Esophagus squamous epithelium (tissue), 5 donors: ENCODE measurements around the gene HMGXB3. TPM values are rescaled to one million over a fixed set of nuclear protein-coding genes. Genes with fewer than 3 reads are reported as not detected.

Experiments
- DNase-seq: peaks from one replicate; lab custom pipeline; 2025; lab: John Stamatoyannopoulos, UW
- H3K27ac ChIP-seq, 4 donors: fragments of 200-600 bp; sonication (generic); one replicate each; pipeline ENCODE4 v1.5.1; 2016 to 2019; ENCODE audit warnings: mild to moderate bottlenecking in 1 of 4
- H3K27me3 ChIP-seq, 4 donors: fragments of 200-600 bp; sonication (generic); 1 replicate in 3 of 4; 2 replicates in 1 of 4; pipeline versions ENCODE4 v1.5.1 to v1.6.0; 2017 to 2021; ENCODE audit warnings: antibody characterized with exemption in 1 of 4
- H3K36me3 ChIP-seq, 3 donors: fragments of 200-600 bp; sonication (generic); one replicate each; pipeline ENCODE4 v1.5.1; 2016 to 2019
- H3K4me1 ChIP-seq, 3 donors: fragments of 200-600 bp; sonication (generic); one replicate each; pipeline ENCODE4 v1.5.1; 2017 to 2019
- H3K4me3 ChIP-seq, 4 donors: fragments of 200-600 bp; sonication (generic); 1 replicate in 3 of 4; 2 replicates in 1 of 4; pipeline ENCODE4 v1.5.1; 2016 to 2019; ENCODE audit warnings: mild to moderate bottlenecking in 2 of 4, moderate library complexity in 1 of 4
- H3K9me3 ChIP-seq, 3 donors: fragments of 200-600 bp; sonication (generic); one replicate each; pipeline ENCODE4 v1.5.1; 2016 to 2019
- POLR2A ChIP-seq, 4 donors: fragments of 450-650 bp; IDR thresholded peaks; one replicate each; pipeline ENCODE4 v1.6.1; 2017; ENCODE audit warnings: antibody characterized with exemption in 4 of 4, mild to moderate bottlenecking in 4 of 4, moderate library complexity in 3 of 4
- WGBS, 2 donors: methylation state at CpG; one replicate each; pipeline ENCODE4 v1.1.5; 2018; 5-methylcytosine and 5-hydroxymethylcytosine counted together
- intact Hi-C: fragments of 100-400 bp; cut with DNase I; formaldehyde crosslinking; loops from one replicate; pipeline ENCODE4 v1.15.0; 2022
- total RNA-seq, 4 donors: library from RNA; depleted of rRNA; stranded (reverse); fragments of >200 nt; gene quantifications; one replicate each; pipeline ENCODE4 v1.1.0, GENCODE V29; 2016
- TF ChIP-seq, protein P1 (sequence below), 6 experiments: fragments of 450-650 bp in 4 of 6; fragments of 200-600 bp in 2 of 6; sonication (generic) in 2 of 6; IDR thresholded peaks; one replicate each; pipeline ENCODE4 v1.5.1; 2016 to 2019; ENCODE audit warnings: antibody characterized with exemption in 6 of 6, mild to moderate bottlenecking in 4 of 6, moderate library complexity in 4 of 6
- donor health status: DM: yes; HTN: yes; CAD: no.

The HMGXB3 gene
- total RNA-seq, 4 donors from 2014 or later: 12.4 to 26.3 (median 20.5) TPM

GRCh38 chr5:150075806-150076205 lies 75.3 kb downstream of the HMGXB3 start:
- DNase-seq: no peak
- no peaks in the 10 kb centered on the region for H3K4me1 ChIP-seq
- intact Hi-C loops: no loop called here
- no peak for TF ChIP-seq POLR2A (IDR thresholded peaks at IDR 0.05)
- TF ChIP-seq, protein P1, sequence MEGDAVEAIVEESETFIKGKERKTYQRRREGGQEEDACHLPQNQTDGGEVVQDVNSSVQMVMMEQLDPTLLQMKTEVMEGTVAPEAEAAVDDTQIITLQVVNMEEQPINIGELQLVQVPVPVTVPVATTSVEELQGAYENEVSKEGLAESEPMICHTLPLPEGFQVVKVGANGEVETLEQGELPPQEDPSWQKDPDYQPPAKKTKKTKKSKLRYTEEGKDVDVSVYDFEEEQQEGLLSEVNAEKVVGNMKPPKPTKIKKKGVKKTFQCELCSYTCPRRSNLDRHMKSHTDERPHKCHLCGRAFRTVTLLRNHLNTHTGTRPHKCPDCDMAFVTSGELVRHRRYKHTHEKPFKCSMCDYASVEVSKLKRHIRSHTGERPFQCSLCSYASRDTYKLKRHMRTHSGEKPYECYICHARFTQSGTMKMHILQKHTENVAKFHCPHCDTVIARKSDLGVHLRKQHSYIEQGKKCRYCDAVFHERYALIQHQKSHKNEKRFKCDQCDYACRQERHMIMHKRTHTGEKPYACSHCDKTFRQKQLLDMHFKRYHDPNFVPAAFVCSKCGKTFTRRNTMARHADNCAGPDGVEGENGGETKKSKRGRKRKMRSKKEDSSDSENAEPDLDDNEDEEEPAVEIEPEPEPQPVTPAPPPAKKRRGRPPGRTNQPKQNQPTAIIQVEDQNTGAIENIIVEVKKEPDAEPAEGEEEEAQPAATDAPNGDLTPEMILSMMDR (IDR thresholded peaks at IDR 0.05): no peak
- H3K36me3 ChIP-seq: no peaks in the 10 kb centered on the region
- 78% methylated on average over 4 of the region's 4 CpGs for WGBS, 2 donors
- H3K4me3 ChIP-seq: no peak overlapping the region
- H3K27ac ChIP-seq: no peak overlapping the region
- no peaks in the 10 kb centered on the region for H3K27me3 ChIP-seq
- H3K9me3 ChIP-seq: no peaks in the 10 kb centered on the region

DNA sequence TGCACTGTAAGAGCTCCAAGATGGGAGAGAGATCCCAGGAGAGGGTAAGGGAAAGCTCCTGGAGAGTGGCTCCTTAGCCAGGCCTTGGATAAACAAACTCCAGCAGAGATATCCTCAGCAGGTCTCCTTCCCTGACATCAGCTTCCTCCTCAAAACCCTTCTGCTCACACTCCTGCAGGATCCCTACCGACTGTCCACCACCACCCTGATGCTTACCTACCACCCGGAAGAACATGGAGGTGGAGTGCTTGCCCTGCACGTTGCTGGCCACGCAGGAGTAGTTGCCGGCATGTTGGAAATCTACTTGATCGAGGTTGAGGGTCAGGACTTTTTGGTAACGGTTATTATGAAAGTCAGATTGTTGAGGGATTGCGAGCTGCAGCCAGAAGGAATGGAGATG lies 76.5 kb downstream of the HMGXB3 start:
- DNase-seq: no peak
- TF ChIP-seq, protein P1 (IDR thresholded peaks at IDR 0.05): no peak
- TF ChIP-seq POLR2A (IDR thresholded peaks at IDR 0.05): no peak
- no peak overlapping the region for H3K4me3 ChIP-seq
- no peaks in the 10 kb centered on the region for H3K36me3 ChIP-seq
- H3K27me3 ChIP-seq: peaks cover 0 to 4% (median 0%) of the 10 kb centered on the region in 4 donors
- H3K4me1 ChIP-seq: peaks cover 0 to 5% (median 0%) of the 10 kb centered on the region in 3 donors
- H3K27ac ChIP-seq: no peak overlapping the region
- 74 to 84% methylated on average over 8 of the region's 8 CpGs for WGBS, 2 donors
- no peaks in the 10 kb centered on the region for H3K9me3 ChIP-seq
- intact Hi-C loops: no loop called here

- Histone ChIP-seq H3K36me3 (no peaks in the 10 kb centered on the region), H3K4me3 (no peak overlapping the region), H3K27me3 (peaks cover 0 to 14% (median 0%) of the 10 kb centered on the region in 4 donors), H3K27ac (no peak overlapping the region), H3K4me1 (peaks cover 0 to 5% (median 0%) of the 10 kb centered on the region in 3 donors), H3K9me3 (no peaks in the 10 kb centered on the region)
- intact Hi-C loops: no loop called here
- WGBS, 2 donors: 84 to 89% methylated on average over 3 to 4 of the region's 8 CpGs
- no peak for DNase-seq
- TF ChIP-seq, protein P1 (IDR thresholded peaks at IDR 0.05): no peak
- TF ChIP-seq POLR2A (IDR thresholded peaks at IDR 0.05): no peak
Measured at GRCh38 chr5:150077996-150078801, 77.7 kb downstream of the HMGXB3 start.

GRCh38 chr5:150078802-150079689 lies 78.5 kb downstream of the HMGXB3 start:
- intact Hi-C loops: no loop called here
- 78 to 80% methylated on average over 6 to 7 of the region's 7 CpGs for WGBS, 2 donors
- peaks cover 0 to 17% (median 0%) of the 10 kb centered on the region in 4 donors for H3K27me3 ChIP-seq
- no peaks in the 10 kb centered on the region for H3K9me3 ChIP-seq
- no peaks in the 10 kb centered on the region for H3K36me3 ChIP-seq
- no peak overlapping the region for H3K27ac ChIP-seq
- DNase-seq: no peak
- TF ChIP-seq POLR2A (IDR thresholded peaks at IDR 0.05): no peak
- TF ChIP-seq, protein P1 (IDR thresholded peaks at IDR 0.05): no peak
- peaks cover 0 to 5% (median 0%) of the 10 kb centered on the region in 3 donors for H3K4me1 ChIP-seq
- H3K4me3 ChIP-seq: no peak overlapping the region
